Measurements from ENCODE around the gene AVPR1B.
"Not testable (repeated sequence)": the region's sequence is repeated elsewhere in the genome, so short reads cannot be mapped to it uniquely, and the experiment has no call there.

Gene AVPR1B

DNA sequence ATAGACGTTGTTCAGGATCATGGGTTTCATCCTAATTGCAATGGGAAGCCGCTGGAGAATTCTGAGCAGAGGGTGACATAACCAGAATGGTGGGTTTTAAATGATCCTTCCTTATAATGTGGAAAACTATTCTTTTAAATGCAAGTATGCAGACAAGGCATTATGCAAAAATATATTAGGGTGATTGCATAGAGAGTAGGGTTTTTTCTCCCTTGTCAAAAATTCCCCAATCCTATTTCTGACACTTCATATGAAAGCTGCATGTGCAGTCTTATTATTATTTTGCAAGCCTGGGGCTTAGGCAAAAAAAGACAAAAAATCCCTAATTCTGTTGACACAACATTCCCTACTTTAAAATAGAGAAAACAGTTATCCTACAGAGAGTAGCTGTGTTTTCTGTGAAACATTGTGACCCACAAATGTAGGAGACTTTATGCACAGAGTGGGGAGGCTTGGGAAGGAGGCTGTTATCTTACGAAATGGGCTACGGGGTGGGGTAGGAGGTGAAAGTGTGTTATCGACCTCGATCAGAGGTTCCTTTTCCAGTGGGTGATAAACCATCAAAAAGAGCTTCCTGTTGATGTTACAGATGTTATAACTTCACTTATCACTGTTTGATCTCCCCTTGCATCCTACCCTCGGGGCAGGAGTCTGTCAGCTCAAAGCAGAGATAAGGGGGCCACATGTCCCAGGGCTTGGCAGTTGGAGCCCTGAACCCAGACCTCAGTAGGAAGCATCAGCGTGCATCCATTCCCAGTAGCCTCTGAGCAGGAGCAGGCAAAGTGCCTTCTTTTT lies 37.0 kb downstream of the AVPR1B start:
- DNase-seq = no peak

DNA sequence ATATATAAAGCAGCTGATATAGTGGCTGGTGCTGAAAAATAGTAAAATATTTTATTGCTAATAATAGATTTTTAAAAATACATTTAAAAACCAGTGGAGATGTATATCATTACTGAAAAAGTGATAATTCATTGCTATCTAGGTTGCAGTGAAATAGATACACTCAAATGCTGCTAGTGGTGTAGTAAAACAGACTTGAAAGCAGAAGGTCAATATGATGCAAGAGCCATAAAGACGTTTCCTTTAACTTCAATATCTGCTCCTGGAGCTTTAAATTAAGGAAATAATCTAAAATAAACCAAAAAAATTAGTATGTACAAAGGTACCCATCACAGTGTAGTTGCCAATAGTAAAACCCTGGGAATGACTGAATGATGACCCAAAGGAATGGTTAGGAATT lies 38.1 kb downstream of the AVPR1B start:
- DNase-seq = no peak

DNA sequence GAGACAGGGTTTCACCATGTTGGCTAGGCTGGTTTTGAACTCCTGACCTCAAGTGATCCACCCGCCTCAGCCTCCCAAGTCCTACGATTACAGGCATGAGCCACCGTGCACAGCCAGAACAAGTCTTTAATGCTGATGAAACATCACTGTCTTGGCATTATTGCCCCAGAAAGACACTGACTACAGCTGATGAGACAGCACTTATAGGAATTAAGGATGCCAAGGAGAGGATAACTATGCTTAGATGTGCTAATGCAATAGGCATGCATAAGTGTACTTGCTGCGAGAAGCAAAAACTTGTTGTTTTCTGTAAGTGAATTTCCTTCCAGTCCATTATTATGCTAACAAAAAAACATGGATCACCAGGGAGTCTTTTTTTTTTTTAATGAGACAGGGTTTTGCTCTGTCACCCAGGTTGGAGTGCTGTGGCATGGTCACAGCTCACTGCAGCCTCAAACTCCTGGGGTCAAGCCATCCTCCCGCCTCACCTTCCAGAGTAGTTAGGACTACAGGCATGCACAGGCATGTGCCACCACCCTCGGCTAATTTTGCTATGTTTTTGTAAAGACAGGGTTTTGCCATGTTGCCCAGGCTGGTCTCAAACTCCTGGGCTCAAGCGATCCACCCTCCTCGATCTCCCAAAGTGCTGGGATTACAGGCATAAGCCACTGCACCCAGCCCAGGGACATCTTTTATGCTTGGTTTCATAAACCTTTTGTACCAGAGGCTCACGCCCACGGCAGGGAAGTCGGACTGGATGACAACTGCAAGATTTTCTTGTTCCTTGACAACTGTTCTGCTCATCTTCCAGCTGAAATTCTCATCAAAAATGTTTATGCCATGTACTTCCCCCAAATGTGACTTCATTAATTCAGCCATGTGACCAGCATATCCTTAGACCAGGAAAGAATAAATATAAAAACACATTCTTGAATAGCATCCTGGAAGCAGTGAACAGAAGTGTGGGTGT lies 41.1 kb downstream of the AVPR1B start:
- no peak for DNase-seq

DNA sequence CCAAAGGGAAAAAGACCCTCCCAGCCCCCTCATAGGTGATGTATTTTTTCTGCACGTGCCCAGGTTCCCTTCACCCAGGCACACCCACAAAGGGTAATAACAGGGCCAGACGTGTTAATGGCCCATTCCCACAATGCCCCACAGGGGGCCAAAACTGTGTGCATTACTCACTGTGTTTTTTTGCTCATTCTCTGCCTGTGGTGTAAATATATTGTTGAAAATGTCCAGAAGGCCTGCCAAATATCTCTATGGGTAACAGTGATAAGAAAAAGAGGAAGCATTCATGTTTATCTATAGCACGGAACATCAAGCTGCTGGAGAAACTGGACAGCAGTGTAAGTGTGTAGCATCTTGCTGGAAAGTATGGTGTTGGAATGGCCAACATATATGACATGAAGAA lies 42.3 kb downstream of the AVPR1B start:
- DNase-seq = no peak

DNA sequence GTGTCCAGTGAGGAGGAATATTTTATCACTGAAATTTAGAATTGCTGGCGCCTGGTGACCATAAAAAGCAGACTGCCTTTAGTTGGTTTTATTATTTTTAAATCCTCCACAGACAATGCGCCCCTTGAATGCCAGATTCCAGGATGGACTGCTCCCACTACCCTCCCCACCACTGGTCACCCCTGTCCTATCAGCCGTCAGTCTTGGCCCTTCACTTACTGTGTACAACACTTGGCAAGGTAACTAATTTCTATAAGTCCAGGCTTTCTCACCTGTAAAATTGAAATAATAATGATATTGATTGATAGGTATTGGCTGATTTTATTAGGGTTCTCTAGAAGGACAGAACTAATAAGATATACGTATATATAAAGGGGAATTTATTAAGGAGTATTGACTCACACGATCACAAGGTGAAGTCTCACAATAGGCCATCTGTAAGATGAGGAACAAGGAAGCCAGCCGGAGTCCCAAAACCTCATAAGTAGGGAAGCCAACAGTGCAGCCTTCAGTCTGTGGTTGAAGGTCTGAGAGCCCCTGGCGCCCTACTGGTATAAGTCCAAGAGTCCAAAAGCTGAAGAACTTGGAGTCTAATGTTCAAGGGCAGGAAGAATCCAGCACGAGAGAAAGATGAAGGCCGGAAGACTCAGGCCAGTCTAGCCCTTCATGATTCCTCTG lies 46.4 kb downstream of the AVPR1B start:
- no peak for DNase-seq

DNA sequence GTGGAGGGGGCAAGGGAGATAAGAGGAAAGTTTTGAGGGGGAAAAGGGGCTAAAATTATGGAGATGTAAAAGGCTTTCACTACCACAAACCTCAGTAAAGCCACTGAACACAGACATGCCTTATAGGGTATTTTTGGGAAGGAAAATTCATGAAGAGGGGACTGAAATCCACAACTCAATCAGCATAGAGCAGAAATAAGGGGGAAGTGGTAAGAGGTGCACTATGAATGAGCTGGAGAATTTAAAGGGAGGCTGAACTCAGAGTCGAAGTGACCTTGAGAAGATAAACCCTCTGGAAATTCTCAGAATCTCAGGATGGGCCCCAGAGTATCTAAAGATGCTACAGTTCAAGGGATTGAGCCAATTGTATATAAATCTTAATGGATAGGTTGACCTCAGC lies 48.9 kb downstream of the AVPR1B start:
- no peak for DNase-seq

DNA sequence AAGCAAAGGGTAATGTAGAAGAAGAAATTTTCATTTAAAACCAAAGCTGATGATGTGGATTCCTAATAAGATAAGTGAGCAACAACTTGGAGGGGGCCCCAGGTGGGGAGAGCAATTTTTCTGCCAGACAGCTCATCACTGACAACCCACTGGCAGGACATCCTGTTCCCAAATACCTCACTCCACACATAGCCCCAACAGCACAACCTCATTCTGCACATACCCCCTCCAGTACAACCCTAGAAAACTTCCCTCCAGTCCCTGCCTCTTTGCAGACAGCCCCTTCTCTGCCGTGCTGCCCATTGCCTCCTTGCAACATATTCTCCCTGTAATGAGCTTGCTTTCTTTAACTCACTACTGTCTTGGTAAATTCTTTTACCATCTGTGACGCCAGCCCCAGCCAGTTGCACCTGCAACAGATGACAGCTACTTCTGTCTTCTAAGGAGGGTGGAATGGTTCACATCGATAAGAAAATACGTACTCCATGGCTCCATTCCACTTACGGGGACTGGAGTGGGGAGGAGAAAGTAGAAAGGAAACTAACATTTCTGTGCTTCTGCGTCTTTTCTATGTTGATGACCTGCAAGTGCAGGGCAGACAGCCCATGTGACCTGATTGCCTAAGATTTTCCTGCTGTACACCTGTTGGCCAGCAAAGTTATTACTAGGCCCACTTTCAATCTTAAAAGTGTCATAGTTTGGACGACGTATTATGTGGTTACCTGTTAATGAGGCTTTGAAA lies 49.5 kb downstream of the AVPR1B start:
- DNase-seq = no peak

DNA sequence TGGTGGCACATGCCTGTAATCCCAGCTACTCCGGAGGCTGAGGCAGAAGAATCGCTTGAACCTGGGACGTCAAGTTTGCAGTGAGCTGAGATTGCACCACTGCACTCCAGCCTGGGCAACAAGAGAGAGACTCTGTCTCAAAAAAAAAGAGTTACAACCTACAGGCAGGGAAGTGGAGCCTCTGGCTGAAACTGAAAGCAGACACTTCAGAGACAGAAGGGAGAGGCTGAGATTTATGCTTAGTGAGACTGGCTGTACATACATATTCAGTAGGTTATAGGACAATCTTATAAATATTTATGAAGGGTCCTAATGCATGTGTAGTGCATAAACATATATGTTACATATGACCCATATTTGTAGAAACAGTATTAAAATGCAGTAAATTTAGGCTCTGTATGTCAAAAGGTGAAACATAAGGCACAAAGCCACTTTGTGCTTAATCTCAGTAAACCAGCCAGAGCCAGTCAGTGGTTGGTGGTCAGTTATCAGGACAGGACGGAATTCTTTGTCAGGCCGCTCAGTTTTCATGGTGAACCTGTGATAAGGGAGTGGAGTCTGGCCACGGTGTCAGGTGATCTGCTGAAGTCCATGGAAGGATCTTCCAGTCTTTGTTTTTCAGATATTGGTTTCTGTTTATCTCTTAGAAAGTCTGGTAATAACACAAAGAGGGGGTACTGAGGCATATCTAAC lies 50.6 kb downstream of the AVPR1B start:
- DNase-seq = no peak

DNA sequence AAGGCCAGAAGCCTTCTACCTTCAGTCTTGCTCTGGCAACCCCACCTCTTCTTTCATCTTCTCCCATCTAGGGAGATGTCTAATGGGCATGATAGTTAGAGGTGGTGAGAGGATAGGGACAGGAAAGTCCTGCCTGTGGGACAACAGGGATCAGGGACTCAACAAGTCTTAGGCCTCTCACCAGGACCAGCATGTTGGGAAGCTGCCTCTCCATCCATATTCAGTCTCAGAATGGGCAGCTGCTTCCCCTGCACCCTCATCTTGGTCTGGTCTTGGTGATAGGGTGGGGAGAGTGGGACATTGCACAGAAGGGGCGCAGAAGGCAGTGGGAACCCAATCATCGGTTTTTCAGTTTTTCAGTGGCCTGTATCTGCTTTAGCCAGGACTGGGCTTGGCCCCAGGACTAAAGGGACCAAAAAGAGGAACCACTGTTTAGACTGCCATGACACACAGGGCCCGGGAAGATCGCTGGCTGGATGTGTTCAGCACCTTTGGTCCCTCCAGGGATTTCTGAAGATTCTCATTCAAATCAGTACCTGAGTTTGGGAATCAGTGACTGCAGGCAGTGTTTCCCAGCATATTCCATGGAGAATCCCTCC lies 51.5 kb downstream of the AVPR1B start:
- no peak for DNase-seq

DNA sequence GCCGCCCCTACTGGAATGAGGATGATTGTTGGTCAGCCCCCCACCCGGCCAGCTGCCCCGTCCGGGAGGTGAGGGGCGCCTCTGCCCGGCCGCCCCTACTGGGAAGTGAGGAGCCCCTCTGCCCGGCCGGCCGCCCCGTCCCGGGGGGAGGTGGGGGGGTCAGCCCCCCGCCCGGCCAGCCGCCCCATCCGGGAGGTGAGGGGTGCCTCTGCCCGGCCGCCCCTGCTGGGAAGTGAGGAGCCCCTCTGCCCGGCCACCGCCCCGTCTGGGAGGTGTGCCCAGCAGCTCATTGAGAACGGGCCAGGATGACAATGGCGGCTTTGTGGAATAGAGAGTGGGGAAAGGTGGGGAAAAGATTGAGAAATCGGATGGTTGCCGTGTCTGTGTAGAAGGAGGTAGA lies 52.7 kb downstream of the AVPR1B start:
- not testable (repeated sequence) for DNase-seq

DNA sequence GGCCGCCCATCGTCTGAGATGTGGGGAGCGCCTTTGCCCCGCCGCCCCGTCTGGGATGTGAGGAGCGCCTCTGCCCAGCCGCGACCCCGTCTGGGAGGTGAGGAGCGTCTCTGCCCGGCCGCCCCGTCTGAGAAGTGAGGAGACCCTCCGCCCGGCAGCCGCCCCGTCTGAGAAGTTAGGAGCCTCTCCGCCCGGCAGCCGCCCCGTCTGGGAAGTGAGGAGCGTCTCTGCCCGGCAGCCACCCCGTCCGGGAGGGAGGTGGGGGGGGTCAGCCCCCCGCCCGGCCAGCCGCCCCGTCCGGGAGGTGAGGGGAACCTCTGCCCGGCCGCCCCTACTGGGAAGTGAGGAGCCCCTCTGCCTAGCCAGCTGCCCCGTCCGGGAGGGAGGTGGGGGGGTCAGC lies 53.2 kb downstream of the AVPR1B start:
- not testable (repeated sequence) for DNase-seq

DNA sequence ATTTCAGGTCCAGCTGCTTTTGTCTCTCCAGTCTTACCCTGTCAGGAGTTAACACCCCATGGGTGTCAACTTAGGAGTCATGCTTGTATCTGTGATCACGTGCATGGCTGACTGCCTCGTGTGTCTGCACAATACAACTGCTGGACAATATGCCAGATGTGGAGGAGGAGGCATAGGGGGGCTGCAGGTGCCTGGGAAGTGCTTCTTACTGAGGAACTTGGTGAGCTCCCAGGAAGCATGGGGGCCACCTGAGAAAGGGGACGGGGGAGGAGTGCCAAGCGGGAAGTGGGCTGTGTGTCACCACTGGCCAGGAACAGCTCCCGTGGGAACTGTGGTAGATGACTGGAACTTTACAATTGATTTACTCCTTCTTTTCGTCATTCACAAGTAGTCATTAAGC lies 54.7 kb downstream of the AVPR1B start:
- DNase-seq = no peak

DNA sequence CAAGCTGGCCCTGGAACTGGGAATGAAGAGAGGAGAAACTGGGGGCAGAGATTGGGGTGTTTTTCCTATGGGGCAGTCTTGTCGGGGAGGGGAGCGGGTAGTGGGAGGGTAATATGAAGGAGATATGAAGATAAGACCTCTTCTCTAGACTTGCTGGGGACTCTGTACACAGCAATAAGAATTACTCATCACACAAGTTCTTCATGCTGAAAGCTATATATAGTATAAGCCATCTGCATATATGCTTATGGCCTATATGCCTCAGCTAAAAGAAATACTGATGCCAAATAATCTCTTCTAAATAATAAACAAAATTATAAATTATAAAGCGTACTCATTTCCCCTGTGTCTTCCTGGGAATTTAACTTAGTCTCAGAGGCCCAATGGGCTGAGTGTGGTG lies 56.3 kb downstream of the AVPR1B start:
- no peak for DNase-seq

All from NCI-H2227 treated with DMSO at 0.1 percent for 48 hours (cell line).